ENCODE data around the gene RNU6-9. TPM values are rescaled to one million over a fixed set of nuclear protein-coding genes. Genes with fewer than 3 reads are reported as not detected.
"Not testable (repeated sequence)": the region's sequence is repeated elsewhere in the genome, so short reads cannot be mapped to it uniquely, and the experiment has no call there.

The RNU6-9 gene
- total and polyA plus RNA-seq, 2 experiments from 2014 or later: not detected

DNA sequence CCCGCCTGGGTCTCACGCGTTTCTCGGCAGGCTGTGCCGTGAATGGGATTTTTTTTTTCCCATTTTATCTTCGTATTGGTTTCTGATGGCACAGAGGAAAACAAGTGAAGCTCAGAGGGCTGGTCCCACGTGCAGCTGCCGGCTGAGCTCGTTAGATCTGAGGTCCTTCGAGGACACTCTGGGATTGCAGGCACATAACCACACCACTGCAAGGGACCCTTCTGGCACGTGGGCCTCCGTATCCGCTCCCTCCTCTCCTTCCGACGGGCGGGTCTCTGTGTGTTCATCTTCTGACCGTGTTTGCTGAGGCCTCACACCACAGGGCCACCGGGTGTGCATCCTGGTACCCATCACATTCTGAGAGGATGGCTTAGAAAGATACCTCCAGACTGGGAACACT lies 17.2 kb upstream of the RNU6-9 start:
- H3K36me3 ChIP-seq (ENCODE audit: low read depth): no peaks in the 10 kb centered on the region
- H3K4me3 ChIP-seq: no peak overlapping the region
- in situ Hi-C loops (cut with MboI): no loop called here
- H3K4me1 ChIP-seq (ENCODE audit: insufficient read depth): no peaks in the 10 kb centered on the region
- H3K79me2 ChIP-seq (ENCODE audit: insufficient read depth): no peaks in the 10 kb centered on the region
- H3K9me3 ChIP-seq (ENCODE audit: low read depth): no peaks in the 10 kb centered on the region
- H2AFZ ChIP-seq: no peak overlapping the region
- no peak for TF ChIP-seq EZH2 (IDR thresholded peaks at IDR 0.05; ENCODE audit: insufficient read depth, poor library complexity, severe bottlenecking)
- TF ChIP-seq EZH2phosphoT487 (IDR thresholded peaks at IDR 0.05; ENCODE audit: insufficient read depth, low read depth): no peak
- no peak overlapping the region for H3K27ac ChIP-seq
- H3K9me2 ChIP-seq (ENCODE audit: insufficient read depth): no peaks in the 10 kb centered on the region
- H3K9ac ChIP-seq: no peak overlapping the region
- no peaks in the 10 kb centered on the region for H3K27me3 ChIP-seq (replicated peaks; ENCODE audit: insufficient read depth)
- WGBS, 2 experiments (ENCODE audit: low coverage in 1 of 2, low lambda C conversion rate in 2 of 2, missing lambda C conversion rate in 2 of 2): 80 to 85% methylated on average over 18 of the region's 18 CpGs
- no peaks in the 10 kb centered on the region for H4K20me1 ChIP-seq (ENCODE audit: insufficient read depth)
- DNase-seq: no peak
- H3K4me2 ChIP-seq (ENCODE audit: unreplicated experiment): no peak overlapping the region
- H3F3A ChIP-seq (ENCODE audit: insufficient read depth): no peaks in the 10 kb centered on the region

DNA sequence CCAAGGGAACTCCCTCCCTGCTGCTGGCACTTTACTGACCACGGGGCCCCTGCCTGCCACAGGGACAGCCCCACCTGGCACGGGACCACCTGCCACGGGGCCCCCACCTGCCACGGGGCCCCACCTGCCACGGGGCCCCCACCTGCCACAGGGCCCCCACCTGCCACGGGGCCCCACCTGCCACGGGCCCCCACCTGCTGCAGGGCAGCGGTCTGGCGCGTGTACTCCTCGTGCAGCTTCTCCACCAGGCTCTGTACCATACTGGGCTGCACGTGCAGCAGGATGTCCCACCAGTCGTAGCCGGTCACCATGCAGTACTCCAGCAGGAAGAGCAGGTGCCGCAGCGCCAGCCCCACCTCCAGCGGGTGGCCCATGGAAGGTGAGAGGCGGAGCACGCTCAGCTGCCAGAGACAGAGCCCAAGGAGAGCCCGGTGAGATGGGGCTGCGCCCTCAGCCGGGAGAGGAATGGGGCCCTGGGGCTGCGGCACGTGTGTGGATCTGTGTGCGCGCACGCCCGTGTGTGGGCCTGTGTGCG lies 16.4 kb upstream of the RNU6-9 start:
- no peaks in the 10 kb centered on the region for H3K27me3 ChIP-seq (replicated peaks; ENCODE audit: insufficient read depth)
- no peak overlapping the region for H3K27ac ChIP-seq
- H3K36me3 ChIP-seq (ENCODE audit: low read depth): no peaks in the 10 kb centered on the region
- H3K4me3 ChIP-seq: no peak overlapping the region
- H2AFZ ChIP-seq: no peak overlapping the region
- H3K9me3 ChIP-seq (ENCODE audit: low read depth): no peaks in the 10 kb centered on the region
- H3K9ac ChIP-seq: no peak overlapping the region
- no peaks in the 10 kb centered on the region for H3K4me1 ChIP-seq (ENCODE audit: insufficient read depth)
- DNase-seq: no peak
- in situ Hi-C loops (cut with MboI): no loop called here
- TF ChIP-seq EZH2phosphoT487 (IDR thresholded peaks at IDR 0.05; ENCODE audit: insufficient read depth, low read depth) (no peak), EZH2 (IDR thresholded peaks at IDR 0.05; ENCODE audit: insufficient read depth, poor library complexity, severe bottlenecking) (no peak)
- H3K79me2 ChIP-seq (ENCODE audit: insufficient read depth): no peaks in the 10 kb centered on the region
- H3F3A ChIP-seq (ENCODE audit: insufficient read depth): no peaks in the 10 kb centered on the region
- no peaks in the 10 kb centered on the region for H4K20me1 ChIP-seq (ENCODE audit: insufficient read depth)
- WGBS, 2 experiments (ENCODE audit: low coverage in 1 of 2, low lambda C conversion rate in 2 of 2, missing lambda C conversion rate in 2 of 2): 94 to 97% methylated on average over 23 to 28 of the region's 29 CpGs
- no peaks in the 10 kb centered on the region for H3K9me2 ChIP-seq (ENCODE audit: insufficient read depth)
- no peak overlapping the region for H3K4me2 ChIP-seq (ENCODE audit: unreplicated experiment)

DNA sequence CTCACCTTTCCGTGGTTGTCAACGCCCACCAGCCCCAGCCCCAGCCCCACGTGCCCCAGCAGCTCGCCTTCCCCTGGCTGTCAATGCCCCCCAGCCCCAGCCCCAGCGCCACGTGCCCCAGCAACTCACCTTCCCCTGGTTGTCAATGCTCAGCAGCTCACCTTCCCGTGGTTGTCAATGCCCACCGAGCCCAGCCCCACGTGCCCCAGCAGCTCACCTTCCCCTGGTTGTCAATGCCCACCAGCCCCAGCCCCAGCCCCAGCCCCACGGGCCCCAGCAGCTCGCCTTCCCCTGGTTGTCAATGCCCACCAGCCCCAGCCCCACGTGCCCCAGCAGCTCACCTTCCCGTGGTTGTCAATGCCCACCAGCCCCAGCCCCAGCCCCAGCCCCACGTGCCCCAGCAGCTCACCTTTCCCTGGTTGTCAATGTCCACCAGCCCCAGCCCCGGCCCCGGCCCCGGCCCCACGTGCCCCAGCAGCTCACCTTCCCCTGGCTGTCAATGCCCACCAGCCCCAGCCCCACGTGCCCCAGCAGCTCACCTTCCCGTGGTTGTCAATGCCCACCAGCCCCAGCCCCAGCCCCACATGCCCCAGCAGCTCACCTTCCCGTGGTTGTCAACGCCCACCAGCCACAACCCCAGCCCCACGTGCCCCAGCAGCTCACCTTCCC lies 15.2 kb upstream of the RNU6-9 start:
- DNase-seq; H3K79me2 ChIP-seq (ENCODE audit: insufficient read depth); H2AFZ ChIP-seq; H3K36me3 ChIP-seq (ENCODE audit: low read depth); H4K20me1 ChIP-seq (ENCODE audit: insufficient read depth); H3K9me3 ChIP-seq (ENCODE audit: low read depth); H3F3A ChIP-seq (ENCODE audit: insufficient read depth); H3K4me3 ChIP-seq; H3K27ac ChIP-seq; H3K9ac ChIP-seq; H3K4me1 ChIP-seq (ENCODE audit: insufficient read depth); H3K4me2 ChIP-seq (ENCODE audit: unreplicated experiment); H3K9me2 ChIP-seq (ENCODE audit: insufficient read depth); H3K27me3 ChIP-seq (replicated peaks; ENCODE audit: insufficient read depth); in situ Hi-C loops (cut with MboI): not testable (repeated sequence)
- WGBS, 2 experiments (ENCODE audit: low coverage in 1 of 2, low lambda C conversion rate in 2 of 2, missing lambda C conversion rate in 2 of 2): 87 to 95% methylated on average over 3 to 23 of the region's 23 CpGs

DNA sequence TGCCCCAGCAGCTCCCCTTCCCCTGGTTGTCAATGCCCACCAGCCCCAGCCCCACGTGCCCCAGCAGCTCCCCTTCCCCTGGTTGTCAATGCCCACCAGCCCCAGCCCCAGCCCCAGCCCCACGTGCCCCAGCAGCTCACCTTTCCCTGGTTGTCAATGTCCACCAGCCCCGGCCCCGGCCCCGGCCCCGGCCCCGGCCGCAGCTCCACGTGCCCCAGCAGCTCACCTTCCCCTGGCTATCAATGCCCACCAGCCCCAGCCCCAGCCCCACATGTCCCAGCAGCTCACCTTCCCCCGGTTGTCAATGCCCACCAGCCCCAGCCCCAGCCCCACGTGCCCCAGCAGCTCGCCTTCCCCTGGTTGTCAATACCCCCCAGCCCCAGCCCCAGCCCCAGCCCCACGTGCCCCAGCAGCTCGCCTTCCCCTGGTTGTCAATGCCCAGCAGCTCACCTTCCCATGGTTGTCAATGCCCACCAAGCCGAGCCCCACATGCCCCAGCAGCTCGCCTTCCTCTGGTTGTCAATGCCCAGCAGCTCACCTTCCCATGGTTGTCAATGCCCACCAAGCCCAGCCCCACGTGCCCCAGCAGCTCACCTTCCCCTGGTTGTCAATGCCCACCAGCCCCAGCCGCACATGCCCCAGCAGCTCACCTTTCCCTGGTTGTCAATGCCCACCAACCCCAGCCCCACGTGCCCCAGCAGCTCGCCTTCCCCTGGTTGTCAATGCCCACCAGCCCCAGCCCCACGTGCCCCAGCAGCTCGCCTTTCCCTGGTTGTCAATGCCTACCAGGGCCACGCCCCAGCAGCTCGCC lies 14.3 kb upstream of the RNU6-9 start:
- H3K4me2 ChIP-seq (ENCODE audit: unreplicated experiment); DNase-seq; H3K4me3 ChIP-seq; H4K20me1 ChIP-seq (ENCODE audit: insufficient read depth); H3F3A ChIP-seq (ENCODE audit: insufficient read depth); in situ Hi-C loops (cut with MboI); H3K36me3 ChIP-seq (ENCODE audit: low read depth); H3K27ac ChIP-seq; H3K79me2 ChIP-seq (ENCODE audit: insufficient read depth); H3K4me1 ChIP-seq (ENCODE audit: insufficient read depth); H3K9me2 ChIP-seq (ENCODE audit: insufficient read depth); H3K27me3 ChIP-seq (replicated peaks; ENCODE audit: insufficient read depth); H3K9me3 ChIP-seq (ENCODE audit: low read depth); H3K9ac ChIP-seq; H2AFZ ChIP-seq: not testable (repeated sequence)
- WGBS, 2 experiments (ENCODE audit: low coverage in 1 of 2, low lambda C conversion rate in 2 of 2, missing lambda C conversion rate in 2 of 2): 91 to 92% methylated on average over 11 to 24 of the region's 24 CpGs
